Ishikawa (cell line): ENCODE results near the gene SHISA3.

Experiments used
- CEBPB ChIP-seq: IDR thresholded peaks from 2 replicates; pipeline ENCODE4 v1.6.1; 2012
- CREB1 ChIP-seq: IDR thresholded peaks from 2 replicates; pipeline ENCODE4 v1.6.1; 2012; ENCODE audit warnings: low read depth
- EGR1 ChIP-seq: IDR thresholded peaks from 2 replicates; pipeline ENCODE4 v1.6.1; 2012
- EP300 ChIP-seq: IDR thresholded peaks from 2 replicates; pipeline ENCODE4 v1.6.1; 2012; ENCODE audit warnings: borderline replicate concordance
- FOXM1 ChIP-seq: IDR thresholded peaks from 2 replicates; pipeline ENCODE4 v1.6.1; 2012; ENCODE audit warnings: low read depth, borderline replicate concordance
- MAX ChIP-seq: IDR thresholded peaks from 2 replicates; pipeline ENCODE4 v1.6.1; 2012
- NFIC ChIP-seq: IDR thresholded peaks from 2 replicates; pipeline ENCODE4 v1.6.1; 2012
- RAD21 ChIP-seq: IDR thresholded peaks from 2 replicates; pipeline ENCODE4 v1.6.1; 2012; ENCODE audit warnings: low read depth
- TAF1 ChIP-seq: IDR thresholded peaks from 2 replicates; pipeline ENCODE4 v1.6.1; 2012; ENCODE audit warnings: low read depth, mild to moderate bottlenecking
- TCF12 ChIP-seq: IDR thresholded peaks from 2 replicates; pipeline ENCODE4 v1.6.1; 2012; ENCODE audit warnings: low read depth
- TEAD4 ChIP-seq: IDR thresholded peaks from 2 replicates; pipeline ENCODE4 v1.6.1; 2012
- USF1 ChIP-seq: IDR thresholded peaks from 2 replicates; pipeline ENCODE4 v1.6.1; 2012
- YY1 ChIP-seq: IDR thresholded peaks from 2 replicates; pipeline ENCODE4 v1.6.1; 2012; ENCODE audit warnings: low read depth
- ZBTB7A ChIP-seq: IDR thresholded peaks from 2 replicates; pipeline ENCODE4 v1.6.1; 2012; ENCODE audit warnings: low read depth
- TF ChIP-seq, protein P1 (sequence below): IDR thresholded peaks from 2 replicates; pipeline ENCODE4 v1.6.1; 2012; ENCODE audit warnings: low read depth, mild to moderate bottlenecking

SHISA3 gene

GRCh38 chr4:42352049-42352448 is 45.2 kb upstream of the SHISA3 start:
- no peak for TF ChIP-seq EGR1
- TF ChIP-seq NFIC, result no peak
- no peak for TF ChIP-seq TEAD4
- no peak for TF ChIP-seq TCF12
- TF ChIP-seq USF1, result no peak
- TF ChIP-seq RAD21, result no peak
- no peak for TF ChIP-seq CREB1
- TF ChIP-seq MAX, result no peak
- TF ChIP-seq ZBTB7A, result no peak
- no peak for TF ChIP-seq CEBPB
- TF ChIP-seq YY1, result no peak
- no peak for TF ChIP-seq TAF1
- no peak for TF ChIP-seq FOXM1
- no peak for TF ChIP-seq EP300
- TF ChIP-seq, protein P1, sequence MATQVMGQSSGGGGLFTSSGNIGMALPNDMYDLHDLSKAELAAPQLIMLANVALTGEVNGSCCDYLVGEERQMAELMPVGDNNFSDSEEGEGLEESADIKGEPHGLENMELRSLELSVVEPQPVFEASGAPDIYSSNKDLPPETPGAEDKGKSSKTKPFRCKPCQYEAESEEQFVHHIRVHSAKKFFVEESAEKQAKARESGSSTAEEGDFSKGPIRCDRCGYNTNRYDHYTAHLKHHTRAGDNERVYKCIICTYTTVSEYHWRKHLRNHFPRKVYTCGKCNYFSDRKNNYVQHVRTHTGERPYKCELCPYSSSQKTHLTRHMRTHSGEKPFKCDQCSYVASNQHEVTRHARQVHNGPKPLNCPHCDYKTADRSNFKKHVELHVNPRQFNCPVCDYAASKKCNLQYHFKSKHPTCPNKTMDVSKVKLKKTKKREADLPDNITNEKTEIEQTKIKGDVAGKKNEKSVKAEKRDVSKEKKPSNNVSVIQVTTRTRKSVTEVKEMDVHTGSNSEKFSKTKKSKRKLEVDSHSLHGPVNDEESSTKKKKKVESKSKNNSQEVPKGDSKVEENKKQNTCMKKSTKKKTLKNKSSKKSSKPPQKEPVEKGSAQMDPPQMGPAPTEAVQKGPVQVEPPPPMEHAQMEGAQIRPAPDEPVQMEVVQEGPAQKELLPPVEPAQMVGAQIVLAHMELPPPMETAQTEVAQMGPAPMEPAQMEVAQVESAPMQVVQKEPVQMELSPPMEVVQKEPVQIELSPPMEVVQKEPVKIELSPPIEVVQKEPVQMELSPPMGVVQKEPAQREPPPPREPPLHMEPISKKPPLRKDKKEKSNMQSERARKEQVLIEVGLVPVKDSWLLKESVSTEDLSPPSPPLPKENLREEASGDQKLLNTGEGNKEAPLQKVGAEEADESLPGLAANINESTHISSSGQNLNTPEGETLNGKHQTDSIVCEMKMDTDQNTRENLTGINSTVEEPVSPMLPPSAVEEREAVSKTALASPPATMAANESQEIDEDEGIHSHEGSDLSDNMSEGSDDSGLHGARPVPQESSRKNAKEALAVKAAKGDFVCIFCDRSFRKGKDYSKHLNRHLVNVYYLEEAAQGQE, result no peak

DNA sequence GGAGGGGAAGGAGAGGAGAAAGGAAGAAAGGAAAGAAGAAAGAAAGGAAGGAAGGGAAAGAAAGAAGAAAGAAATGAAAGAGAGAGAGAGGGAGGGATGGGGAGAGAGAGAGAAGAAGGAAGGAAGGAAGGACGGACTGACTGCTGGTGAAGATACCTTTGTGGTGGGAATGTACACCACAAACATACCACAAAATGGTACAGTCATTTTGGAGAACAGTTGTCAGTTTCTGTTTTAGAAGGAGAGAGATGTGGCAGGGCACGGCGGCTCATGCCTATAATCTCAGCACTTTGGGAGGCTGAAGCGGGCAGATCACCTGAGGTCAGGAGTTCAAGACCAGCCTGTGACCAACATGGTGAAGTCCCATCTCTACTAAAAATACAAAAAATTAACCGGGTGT is 40.0 kb upstream of the SHISA3 start:
- no peak for TF ChIP-seq RAD21

- TF ChIP-seq TAF1 (no peak), USF1 (no peak), NFIC (no peak), EGR1 (no peak), RAD21 (no peak)
Measured at GRCh38 chr4:42359711-42360110, 37.6 kb upstream of the SHISA3 start.

GRCh38 chr4:42360256-42360669 is 37.0 kb upstream of the SHISA3 start:
- TF ChIP-seq USF1, result no peak
- TF ChIP-seq MAX, result no peak
- no peak for TF ChIP-seq YY1
- TF ChIP-seq CREB1, result no peak
- TF ChIP-seq CEBPB, result no peak
- no peak for TF ChIP-seq EGR1
- no peak for TF ChIP-seq EP300
- no peak for TF ChIP-seq RAD21
- no peak for TF ChIP-seq FOXM1
- TF ChIP-seq, protein P1, result no peak

- no peak for TF ChIP-seq NFIC
- TF ChIP-seq MAX, result peak; percentile 43; the same call in 1 of the 2 replicates
- TF ChIP-seq TEAD4, result 0 out of 2 replicates have a peak, but pooled peaks have one; percentile 32
Measured at GRCh38 chr4:42361456-42361855, 35.8 kb upstream of the SHISA3 start.

DNA sequence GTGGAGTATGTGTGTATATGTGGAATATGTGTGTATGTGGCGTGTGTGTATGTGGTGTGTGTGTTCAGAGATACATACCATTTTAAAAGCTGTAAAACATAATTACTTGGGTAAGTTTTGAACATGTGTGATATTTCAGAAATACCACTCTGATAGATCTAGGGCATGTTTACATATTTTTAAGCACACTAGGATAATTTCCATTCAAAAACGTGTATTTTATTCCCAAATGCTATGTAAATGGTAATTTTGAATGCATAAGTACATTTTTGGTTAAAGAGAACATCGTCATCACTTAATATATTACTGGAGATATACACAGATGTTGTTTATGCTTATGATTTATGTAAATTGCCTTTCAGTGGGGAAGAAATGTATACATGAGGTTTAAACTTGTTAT is 34.7 kb upstream of the SHISA3 start:
- TF ChIP-seq EGR1, result no peak
- no peak for TF ChIP-seq CEBPB
- TF ChIP-seq USF1, result no peak
- no peak for TF ChIP-seq EP300

DNA sequence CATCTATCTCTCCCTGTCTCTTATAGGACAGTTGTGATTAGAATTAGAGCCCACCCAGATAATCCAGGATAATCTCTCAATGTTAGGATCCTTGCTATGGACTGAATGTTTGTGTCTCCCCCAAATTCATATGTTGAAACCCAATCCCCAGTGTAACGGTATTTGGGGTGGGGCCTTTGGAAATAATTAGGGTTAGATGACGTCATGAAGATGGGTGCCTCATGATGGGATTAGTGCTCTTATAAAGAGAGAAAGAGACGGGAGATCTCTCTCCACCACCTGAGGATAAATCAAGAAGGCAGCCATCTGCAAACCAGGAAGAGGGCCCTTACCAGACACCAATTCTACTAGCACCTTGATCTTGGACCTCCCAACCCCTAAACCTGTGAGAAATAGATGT is 33.7 kb upstream of the SHISA3 start:
- TF ChIP-seq USF1, result no peak
- no peak for TF ChIP-seq EP300
- no peak for TF ChIP-seq EGR1
- no peak for TF ChIP-seq TCF12
- TF ChIP-seq CREB1, result no peak
- no peak for TF ChIP-seq TEAD4
- no peak for TF ChIP-seq FOXM1
- TF ChIP-seq, protein P1, result no peak
